GM23338 (cell line): ENCODE results near the gene EOLA2. TPM values are rescaled to one million over a fixed set of nuclear protein-coding genes. Genes with fewer than 3 reads are reported as not detected.
A peak's percentile ranks its signal among the peaks of the same experiment; 100 is the strongest.
"Not testable (repeated sequence)": the region's sequence is repeated elsewhere in the genome, so short reads cannot be mapped to it uniquely, and the experiment has no call there.

Source experiments
- ATAC-seq: fragments of 200-7000 bp; cut with Tn5 transposase; 3 replicates; pipeline ENCODE4 v1.9.1; 2020
- DNase-seq: peaks from one replicate; pipeline ENCODE4 v3.0.0-alpha.2; 2015; ENCODE audit warnings: low spot score
- H2AFZ ChIP-seq: fragments of 200-600 bp; sonication (generic); 2 replicates; pipeline ENCODE4 v1.8.0; 2016; ENCODE audit warnings: antibody characterized with exemption, mild to moderate bottlenecking, moderate library complexity
- H3F3A ChIP-seq: fragments of 200-600 bp; sonication (generic); replicated peaks from 2 replicates; pipeline ENCODE4 v1.8.0; 2017; ENCODE audit warnings: antibody characterized with exemption, mixed run types, low read depth
- H3K27ac ChIP-seq: fragments of 200-600 bp; sonication (generic); 2 replicates; pipeline ENCODE4 v1.6.1; 2016; ENCODE audit warnings: low read depth
- H3K27me3 ChIP-seq: fragments of 200-600 bp; sonication (generic); 2 replicates; pipeline ENCODE4 v1.8.0; 2016; ENCODE audit warnings: mild to moderate bottlenecking, mixed run types, moderate library complexity; ENCODE audit not compliant: insufficient read depth
- H3K36me3 ChIP-seq: fragments of 200-600 bp; sonication (generic); 2 replicates; pipeline ENCODE4 v1.8.0; 2016; ENCODE audit warnings: mild to moderate bottlenecking; ENCODE audit not compliant: insufficient read depth
- H3K4me1 ChIP-seq: fragments of 200-600 bp; sonication (generic); 2 replicates; pipeline ENCODE4 v1.8.0; 2016; ENCODE audit warnings: mild to moderate bottlenecking, moderate library complexity; ENCODE audit not compliant: insufficient read depth
- H3K4me2 ChIP-seq: fragments of 200-600 bp; sonication (generic); 2 replicates; pipeline ENCODE4 v1.7.1; 2017; ENCODE audit warnings: mixed run types
- H3K4me3 ChIP-seq: fragments of 200-600 bp; sonication (generic); 2 replicates; pipeline ENCODE4 v1.6.1; 2016; ENCODE audit warnings: mixed run types
- H3K79me2 ChIP-seq: fragments of 200-600 bp; sonication (generic); replicated peaks from 2 replicates; pipeline ENCODE4 v1.8.0; 2017; ENCODE audit warnings: mild to moderate bottlenecking; ENCODE audit not compliant: insufficient read depth
- H3K9me2 ChIP-seq: fragments of 200-600 bp; sonication (generic); 2 replicates; pipeline ENCODE4 v1.8.0; 2017; ENCODE audit not compliant: insufficient read depth
- H4K20me1 ChIP-seq: fragments of 200-600 bp; sonication (generic); replicated peaks from 2 replicates; pipeline ENCODE4 v1.8.0; 2017; ENCODE audit warnings: mild to moderate bottlenecking; ENCODE audit not compliant: insufficient read depth
- H3K27ac Mint-ChIP-seq: 2 replicates; pipeline ENCODE4 v1.8.0; 2020; ENCODE audit warnings: inconsistent platforms, mild to moderate bottlenecking, moderate library complexity, mixed read lengths
- H3K27me3 Mint-ChIP-seq: 3 replicates; pipeline ENCODE4 v1.8.0; 2022; ENCODE audit warnings: low read depth, mild to moderate bottlenecking, moderate library complexity, mixed read lengths, inconsistent platforms; ENCODE audit not compliant: insufficient read depth, poor library complexity
- H3K36me3 Mint-ChIP-seq: 3 replicates; pipeline ENCODE4 v1.8.0; 2021; ENCODE audit warnings: low read depth, mild to moderate bottlenecking, inconsistent platforms, moderate library complexity, mixed read lengths
- H3K4me1 Mint-ChIP-seq: 3 replicates; pipeline ENCODE4 v1.8.0; 2020; ENCODE audit warnings: mild to moderate bottlenecking, inconsistent platforms, mixed read lengths
- H3K4me3 Mint-ChIP-seq: 3 replicates; pipeline ENCODE4 v1.8.0; 2021; ENCODE audit warnings: moderate library complexity, mild to moderate bottlenecking, inconsistent platforms, mixed read lengths
- H3K9me3 Mint-ChIP-seq: 3 replicates; pipeline ENCODE4 v1.8.0; 2020; ENCODE audit warnings: moderate library complexity, mild to moderate bottlenecking, inconsistent platforms, mixed read lengths
- CTCF ChIP-seq, 2 experiments: fragments of 200-600 bp in 1 of 2; sonication (generic) in 1 of 2; conservative IDR thresholded peaks; 2 replicates each; pipeline versions ENCODE4 v1.5.1 to v1.6.1; 2016 to 2017; ENCODE audit warnings: antibody characterized with exemption in 2 of 2, low read depth in 2 of 2, mild to moderate bottlenecking in 2 of 2, moderate library complexity in 1 of 2
- polyA plus RNA-seq: library from polyadenylated mRNA; unstranded; fragments of >200 nt; fragmentation: Nextera tagmentation; extraction: Ambion mirVana; gene quantifications from 2 replicates; pipeline ENCODE4 v1.2.1, GENCODE V29; 2016
- total RNA-seq: library from RNA; depleted of rRNA; stranded (reverse); fragments of >200 nt; shearing (Covaris generic); gene quantifications from 2 replicates; pipeline ENCODE4 v1.2.3, GENCODE V29; 2014

EOLA2 gene
- total and polyA plus RNA-seq, 2 experiments from 2014 or later = 24.4 to 25.1 TPM

- not testable (repeated sequence) for H3F3A ChIP-seq, H3K4me1 ChIP-seq, H3K4me3 ChIP-seq, H2AFZ ChIP-seq, H3K27me3 Mint-ChIP-seq, H3K27me3 ChIP-seq, H3K9me3 Mint-ChIP-seq, H3K36me3 Mint-ChIP-seq, H3K27ac Mint-ChIP-seq, H3K27ac ChIP-seq, H3K4me3 Mint-ChIP-seq, H3K79me2 ChIP-seq, H3K9me2 ChIP-seq, DNase-seq, H3K4me1 Mint-ChIP-seq, H3K4me2 ChIP-seq, H4K20me1 ChIP-seq, H3K36me3 ChIP-seq
- ATAC-seq = peak; percentile 22
- TF ChIP-seq CTCF (conservative IDR thresholded peaks at IDR 0.05; ENCODE audit: low read depth in 2 of 2) = peak in 1 of 2 experiments; percentile 40; a peak in 2 of 4 replicates
Observed at GRCh38 chrX:149933547-149933946, 4.7 kb downstream of the EOLA2 start.

DNA sequence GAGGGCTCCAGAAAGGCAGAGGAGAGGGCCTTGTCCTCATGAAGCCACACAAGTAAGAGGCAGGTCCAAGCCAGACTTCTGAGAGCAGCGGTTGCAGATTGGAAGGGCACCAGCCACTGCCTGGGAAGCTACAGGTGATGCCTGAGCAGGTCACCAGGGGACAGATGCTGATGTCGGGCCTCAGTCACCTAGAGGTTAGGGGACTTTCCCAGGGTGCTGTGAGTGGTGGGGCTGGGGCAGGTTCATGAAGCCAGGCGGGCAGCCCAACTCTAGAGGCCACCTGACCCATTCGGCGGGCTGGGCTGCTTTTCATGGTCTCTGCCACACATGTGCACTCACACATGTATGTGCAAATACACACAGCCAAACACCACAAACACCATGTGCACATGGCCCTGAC, 5.3 kb downstream of the EOLA2 start:
- H3F3A ChIP-seq, H3K36me3 ChIP-seq, H3K9me3 Mint-ChIP-seq, H3K27ac Mint-ChIP-seq, H3K4me1 Mint-ChIP-seq, H3K4me1 ChIP-seq, H3K27me3 Mint-ChIP-seq, H3K27me3 ChIP-seq, DNase-seq, H3K4me3 ChIP-seq, H3K9me2 ChIP-seq, ATAC-seq, H3K79me2 ChIP-seq, H3K4me3 Mint-ChIP-seq, H4K20me1 ChIP-seq, H2AFZ ChIP-seq, H3K36me3 Mint-ChIP-seq, H3K27ac ChIP-seq, H3K4me2 ChIP-seq: not testable (repeated sequence)

DNA sequence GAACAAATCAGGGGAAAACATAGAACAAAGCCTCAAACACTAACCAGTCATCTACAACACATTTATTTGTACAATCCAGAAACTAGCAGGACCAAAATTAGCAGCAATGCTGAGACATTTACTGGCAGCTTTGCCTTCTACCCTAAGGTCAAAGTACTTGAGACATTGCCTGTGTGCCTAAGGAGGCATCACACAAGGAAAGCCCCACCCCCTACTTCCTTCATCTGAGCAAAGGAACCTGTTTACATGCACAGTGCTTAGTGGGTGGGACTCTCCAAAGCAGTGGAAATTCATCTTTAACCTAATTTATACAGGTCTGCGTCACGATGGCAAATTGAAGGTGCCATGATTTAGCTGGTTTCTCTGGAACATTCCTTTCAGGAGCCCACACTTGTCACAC, 6.1 kb downstream of the EOLA2 start:
- not testable (repeated sequence) for ATAC-seq, H3K4me3 Mint-ChIP-seq, H3K9me2 ChIP-seq, H3K27me3 Mint-ChIP-seq, H3K27me3 ChIP-seq, H2AFZ ChIP-seq, H3K79me2 ChIP-seq, H3K4me2 ChIP-seq, H3K4me1 Mint-ChIP-seq, H4K20me1 ChIP-seq, H3K4me1 ChIP-seq, H3K27ac ChIP-seq, H3K27ac Mint-ChIP-seq, H3K36me3 ChIP-seq, H3K36me3 Mint-ChIP-seq, DNase-seq, H3K4me3 ChIP-seq, H3F3A ChIP-seq, H3K9me3 Mint-ChIP-seq

- not testable (repeated sequence) for H3K36me3 ChIP-seq, H3K9me2 ChIP-seq, H3K4me1 ChIP-seq, H3K4me3 Mint-ChIP-seq, ATAC-seq, H3K27me3 ChIP-seq, H3K27me3 Mint-ChIP-seq, DNase-seq, H3K4me3 ChIP-seq, H3F3A ChIP-seq, H3K9me3 Mint-ChIP-seq, H4K20me1 ChIP-seq, H3K4me1 Mint-ChIP-seq, H3K79me2 ChIP-seq, H2AFZ ChIP-seq, H3K27ac ChIP-seq, H3K36me3 Mint-ChIP-seq, H3K4me2 ChIP-seq, H3K27ac Mint-ChIP-seq
Observed at GRCh38 chrX:149931355-149931754, 6.9 kb downstream of the EOLA2 start.

DNA sequence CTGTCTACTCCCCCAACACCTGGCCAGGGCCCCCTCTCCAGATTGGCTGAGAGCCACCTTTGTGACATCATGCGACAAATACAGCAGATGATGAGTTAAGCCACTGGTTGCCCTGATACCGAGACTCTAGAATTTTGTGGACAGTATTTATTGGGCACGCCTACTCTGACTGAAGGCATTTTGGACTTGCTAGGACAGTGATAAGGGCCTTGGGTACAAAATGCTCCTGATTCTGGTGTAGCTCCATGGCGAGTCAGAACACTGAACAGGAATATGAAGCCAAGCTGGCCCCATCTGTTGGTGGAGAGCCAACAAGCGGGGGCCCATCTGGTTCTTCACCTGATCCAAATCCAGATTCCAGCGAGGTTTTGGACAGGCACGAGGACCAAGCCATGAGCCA, 8.9 kb downstream of the EOLA2 start, which contains the start of gene HSFX4:
HSFX4 (plus strand) TSS at position 174 of the 400 bp plus-strand sequence; CDS start at position 246, 72 bp downstream.
- H3K27ac ChIP-seq, H3K36me3 ChIP-seq, H3K9me3 Mint-ChIP-seq, H2AFZ ChIP-seq, H3F3A ChIP-seq, H3K4me1 Mint-ChIP-seq, H3K36me3 Mint-ChIP-seq, H4K20me1 ChIP-seq, ATAC-seq, H3K4me1 ChIP-seq, H3K4me2 ChIP-seq, H3K27me3 Mint-ChIP-seq, H3K9me2 ChIP-seq, H3K79me2 ChIP-seq, H3K27me3 ChIP-seq, DNase-seq, H3K27ac Mint-ChIP-seq, H3K4me3 ChIP-seq, H3K4me3 Mint-ChIP-seq: not testable (repeated sequence)

- H3K27ac Mint-ChIP-seq, H3K4me1 Mint-ChIP-seq, H3K4me3 Mint-ChIP-seq, H3K36me3 Mint-ChIP-seq, H3F3A ChIP-seq, H3K9me3 Mint-ChIP-seq, H3K27ac ChIP-seq, ATAC-seq, H4K20me1 ChIP-seq, H3K4me2 ChIP-seq, H3K27me3 Mint-ChIP-seq, H2AFZ ChIP-seq, DNase-seq, H3K4me1 ChIP-seq, H3K27me3 ChIP-seq, H3K36me3 ChIP-seq, H3K4me3 ChIP-seq, H3K9me2 ChIP-seq, H3K79me2 ChIP-seq: not testable (repeated sequence)
Observed at GRCh38 chrX:149928635-149929034, 9.7 kb downstream of the EOLA2 start.
